ENCODE measurements around the gene CACTIN.
A peak's percentile ranks its signal among the peaks of the same experiment; 100 is the strongest.

GRCh38 chr19:3665681-3666544 is 39.3 kb upstream of the CACTIN start:
- TF ChIP-seq POLR2AphosphoS5 (IDR thresholded peaks at IDR 0.05) (no peak), CTCF (IDR thresholded peaks at IDR 0.05) (peak in 3 of 4 experiments; percentile 95 to 99 (median 98)), POLR2A (IDR thresholded peaks at IDR 0.05) (no peak), EP300 (IDR thresholded peaks at IDR 0.05) (no peak)
